Stimulated activated memory B cell treated with anti-CD40 and anti-IgM and Interleukin-4, amounts not matched to agents 10 μg/mL and 1 μg/mL and 100 μg/mL, for 72 hours (primary cell): ENCODE results near the gene DNAJA1.

Experiments used
- ATAC-seq: fragments of 150-1000 bp; cut with Tn5 transposase; 2 replicates; pipeline ENCODE4 v1.10.0; 2021
- H3K27ac Mint-ChIP-seq: one replicate; pipeline ENCODE4 v1.8.0; 2022; ENCODE audit warnings: mild to moderate bottlenecking, mixed read lengths
- H3K27me3 Mint-ChIP-seq: one replicate; pipeline ENCODE4 v1.8.0; 2022; ENCODE audit warnings: mixed read lengths
- H3K36me3 Mint-ChIP-seq: one replicate; pipeline ENCODE4 v1.8.0; 2022; ENCODE audit warnings: mixed read lengths
- H3K4me1 Mint-ChIP-seq: one replicate; pipeline ENCODE4 v1.8.0; 2022; ENCODE audit warnings: mixed read lengths
- H3K4me3 Mint-ChIP-seq: one replicate; pipeline ENCODE4 v1.8.0; 2022; ENCODE audit warnings: mild to moderate bottlenecking, moderate library complexity, mixed read lengths
- H3K9me3 Mint-ChIP-seq: one replicate; pipeline ENCODE4 v1.8.0; 2022; ENCODE audit warnings: mixed read lengths

Gene DNAJA1

DNA sequence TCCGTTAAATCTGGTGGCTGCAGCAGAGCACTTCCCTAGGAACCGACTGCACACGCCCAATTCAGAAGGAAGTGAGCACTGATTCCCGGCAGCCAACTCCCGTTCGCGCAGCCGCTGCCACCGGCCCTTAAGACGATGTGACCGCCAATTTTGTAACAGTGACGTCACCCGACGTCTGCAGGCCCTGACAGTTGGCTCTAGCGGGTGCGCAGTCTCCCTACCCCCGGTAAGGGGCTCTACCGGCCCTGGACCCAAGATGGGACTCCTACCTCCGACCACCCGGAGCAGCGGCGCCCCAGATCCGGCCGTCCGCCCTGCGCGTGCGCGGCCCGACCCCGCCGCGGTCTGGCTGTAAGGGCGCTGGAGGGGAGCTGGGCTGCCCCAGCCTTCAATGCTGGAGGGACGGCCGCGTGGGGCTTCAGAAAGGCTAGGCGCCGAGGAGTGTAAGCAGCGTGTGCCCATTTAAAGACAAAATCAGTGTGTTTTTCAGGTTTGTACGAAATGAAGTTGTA, 19.1 kb downstream of the DNAJA1 start:
- no peaks in the 10 kb centered on the region for H3K27me3 Mint-ChIP-seq
- H3K4me3 Mint-ChIP-seq: peak overlapping the region; percentile 77
- H3K9me3 Mint-ChIP-seq: no peaks in the 10 kb centered on the region
- ATAC-seq: peak; percentile 90
- H3K27ac Mint-ChIP-seq: peak overlapping the region; percentile 72
- H3K36me3 Mint-ChIP-seq: peaks cover 27% of the 10 kb centered on the region
- H3K4me1 Mint-ChIP-seq: peaks cover 18% of the 10 kb centered on the region

DNA sequence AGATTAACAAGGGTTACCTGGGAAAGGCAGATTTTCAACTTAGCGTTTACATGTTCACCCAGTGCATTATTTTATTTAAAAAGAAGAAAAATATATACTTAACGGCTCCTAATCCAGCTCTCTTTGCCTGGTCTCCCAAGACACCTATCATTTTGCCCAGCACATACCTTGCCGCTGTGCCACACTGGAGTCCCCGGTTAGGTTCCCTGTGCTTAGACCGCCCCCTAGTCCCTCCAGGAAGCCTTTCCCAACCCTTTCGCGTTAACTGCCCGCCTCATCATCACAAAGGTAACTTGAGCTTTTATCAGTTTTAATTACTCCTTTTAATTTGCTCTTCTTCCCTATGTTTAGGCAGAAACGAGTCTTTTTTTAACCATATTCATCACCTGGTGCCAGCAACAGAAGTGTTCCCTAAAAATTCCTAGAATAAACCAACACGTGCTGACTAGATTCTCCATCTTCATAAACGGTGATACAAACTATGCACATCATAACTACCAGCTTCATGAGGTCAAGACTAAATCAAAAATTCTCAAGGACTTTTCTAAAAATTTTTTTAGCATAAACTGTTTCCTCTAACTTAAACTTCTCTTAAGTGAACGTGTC, 19.7 kb downstream of the DNAJA1 start:
- peaks cover 32% of the 10 kb centered on the region for H3K36me3 Mint-ChIP-seq
- peak overlapping the region; percentile 77 for H3K4me3 Mint-ChIP-seq
- H3K27ac Mint-ChIP-seq: peak overlapping the region; percentile 72
- no peaks in the 10 kb centered on the region for H3K9me3 Mint-ChIP-seq
- ATAC-seq: no peak
- H3K27me3 Mint-ChIP-seq: no peaks in the 10 kb centered on the region
- peaks cover 22% of the 10 kb centered on the region for H3K4me1 Mint-ChIP-seq

GRCh38 chr9:33046061-33046460, 21.0 kb downstream of the DNAJA1 start:
- ATAC-seq: no peak
- Mint-ChIP-seq H3K9me3 (peaks cover under 1% of the 10 kb centered on the region), H3K36me3 (peaks cover 39% of the 10 kb centered on the region), H3K27me3 (no peaks in the 10 kb centered on the region), H3K4me3 (no peak overlapping the region), H3K4me1 (peaks cover 25% of the 10 kb centered on the region), H3K27ac (no peak overlapping the region)

- H3K27ac Mint-ChIP-seq: no peak overlapping the region
- peaks cover 4% of the 10 kb centered on the region for H3K9me3 Mint-ChIP-seq
- H3K27me3 Mint-ChIP-seq: no peaks in the 10 kb centered on the region
- peaks cover 31% of the 10 kb centered on the region for H3K4me1 Mint-ChIP-seq
- ATAC-seq: no peak
- peaks cover 46% of the 10 kb centered on the region for H3K36me3 Mint-ChIP-seq
- H3K4me3 Mint-ChIP-seq: no peak overlapping the region
These were observed 23.0 kb downstream of the DNAJA1 start for GRCh38 chr9:33048054-33048465.

GRCh38 chr9:33049680-33050361, 24.7 kb downstream of the DNAJA1 start:
- no peak for ATAC-seq
- Mint-ChIP-seq H3K36me3 (peaks cover 46% of the 10 kb centered on the region), H3K27me3 (no peaks in the 10 kb centered on the region), H3K9me3 (peaks cover 4% of the 10 kb centered on the region), H3K4me1 (peaks cover 16% of the 10 kb centered on the region), H3K4me3 (no peak overlapping the region), H3K27ac (no peak overlapping the region)

- ATAC-seq: no peak
- Mint-ChIP-seq H3K27ac (peak overlapping the region; percentile 41), H3K4me1 (peaks cover 13% of the 10 kb centered on the region), H3K27me3 (no peaks in the 10 kb centered on the region), H3K9me3 (peaks cover 4% of the 10 kb centered on the region), H3K36me3 (peaks cover 42% of the 10 kb centered on the region), H3K4me3 (no peak overlapping the region)
These were observed 26.1 kb downstream of the DNAJA1 start for GRCh38 chr9:33051144-33051543.

- peak overlapping the region; percentile 37 for H3K4me3 Mint-ChIP-seq
- H3K27me3 Mint-ChIP-seq: no peaks in the 10 kb centered on the region
- H3K36me3 Mint-ChIP-seq: peaks cover 45% of the 10 kb centered on the region
- no peaks in the 10 kb centered on the region for H3K9me3 Mint-ChIP-seq
- peaks cover 22% of the 10 kb centered on the region for H3K4me1 Mint-ChIP-seq
- peak overlapping the region; percentile 66 for H3K27ac Mint-ChIP-seq
- ATAC-seq: peak; percentile 81
These were observed 40.3 kb downstream of the DNAJA1 start for GRCh38 chr9:33065157-33066076.

GRCh38 chr9:33068991-33069390, 43.9 kb downstream of the DNAJA1 start:
- Mint-ChIP-seq H3K4me1 (peaks cover 38% of the 10 kb centered on the region), H3K27ac (no peak overlapping the region), H3K9me3 (no peaks in the 10 kb centered on the region), H3K4me3 (no peak overlapping the region), H3K36me3 (peaks cover 62% of the 10 kb centered on the region), H3K27me3 (no peaks in the 10 kb centered on the region)
- no peak for ATAC-seq

DNA sequence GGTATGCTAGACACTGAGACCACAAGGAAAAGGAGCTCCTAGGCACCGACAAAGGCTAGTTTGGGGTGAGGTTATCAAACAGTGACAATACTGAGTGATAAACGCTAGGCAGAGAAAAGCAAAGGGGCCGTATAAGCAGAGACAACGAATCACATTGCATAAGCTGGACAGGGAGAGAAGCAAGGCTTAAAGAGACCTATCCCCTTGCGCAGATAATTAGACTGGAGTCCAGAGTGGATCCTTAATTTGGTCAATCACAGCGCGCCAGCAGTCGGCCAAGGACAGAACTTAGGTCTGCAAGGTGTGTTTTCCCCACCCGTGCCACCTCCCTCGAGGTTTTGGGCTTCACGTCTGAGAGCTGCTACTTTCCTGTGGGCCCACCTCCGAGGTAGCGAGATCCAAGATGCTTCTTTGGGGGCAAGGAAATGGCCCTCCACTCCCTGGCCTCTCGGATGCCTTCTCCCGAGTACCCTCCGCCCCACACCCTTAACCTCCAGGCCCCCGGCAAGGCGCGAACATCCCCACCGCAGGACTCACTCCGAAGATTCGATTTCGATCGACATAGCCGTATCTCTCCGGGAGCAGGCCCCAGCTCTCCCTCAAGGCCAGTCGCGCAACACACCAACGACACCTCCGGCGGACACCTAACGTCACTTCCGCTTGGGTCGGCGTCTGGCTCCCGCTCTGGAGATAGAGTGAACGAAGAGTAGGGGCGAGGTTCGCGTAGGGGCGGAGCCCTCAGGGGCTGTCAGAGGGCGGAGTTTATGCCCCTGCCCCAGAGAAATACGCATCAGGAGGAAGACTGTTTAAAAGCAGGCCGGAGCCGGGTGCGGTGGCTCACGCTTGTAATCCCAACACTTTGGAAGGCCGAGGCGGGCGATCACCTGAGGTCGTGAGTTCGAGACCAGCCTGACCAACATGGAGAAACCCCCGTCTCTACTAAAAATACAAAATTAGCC, 51.3 kb downstream of the DNAJA1 start, which contains the start of gene SMU1:
SMU1 (minus strand) TSS at position 629 of the 959 bp plus-strand sequence; CDS start at position 563, 66 bp downstream.
- peaks cover 19% of the 10 kb centered on the region for H3K36me3 Mint-ChIP-seq
- H3K9me3 Mint-ChIP-seq: no peaks in the 10 kb centered on the region
- peak; percentile 100 for ATAC-seq
- H3K4me3 Mint-ChIP-seq: peak within 1 kb of the TSS; percentile 82
- peaks cover 36% of the 10 kb centered on the region for H3K4me1 Mint-ChIP-seq
- no peaks in the 10 kb centered on the region for H3K27me3 Mint-ChIP-seq
- H3K27ac Mint-ChIP-seq: peak within 1 kb of the TSS; percentile 88

GRCh38 chr9:33080534-33080933, 55.5 kb downstream of the DNAJA1 start:
- peaks cover 45% of the 10 kb centered on the region for H3K4me1 Mint-ChIP-seq
- no peak overlapping the region for H3K4me3 Mint-ChIP-seq
- H3K27ac Mint-ChIP-seq: no peak overlapping the region
- H3K9me3 Mint-ChIP-seq: no peaks in the 10 kb centered on the region
- ATAC-seq: no peak
- H3K27me3 Mint-ChIP-seq: no peaks in the 10 kb centered on the region
- no peaks in the 10 kb centered on the region for H3K36me3 Mint-ChIP-seq

- H3K36me3 Mint-ChIP-seq: no peaks in the 10 kb centered on the region
- H3K27me3 Mint-ChIP-seq: no peaks in the 10 kb centered on the region
- H3K4me1 Mint-ChIP-seq: peaks cover 40% of the 10 kb centered on the region
- peak; percentile 52 for ATAC-seq
- no peak overlapping the region for H3K27ac Mint-ChIP-seq
- no peaks in the 10 kb centered on the region for H3K9me3 Mint-ChIP-seq
- H3K4me3 Mint-ChIP-seq: no peak overlapping the region
These were observed 56.2 kb downstream of the DNAJA1 start for GRCh38 chr9:33081128-33081851.

- ATAC-seq: no peak
- no peaks in the 10 kb centered on the region for H3K27me3 Mint-ChIP-seq
- no peaks in the 10 kb centered on the region for H3K36me3 Mint-ChIP-seq
- no peak overlapping the region for H3K27ac Mint-ChIP-seq
- H3K9me3 Mint-ChIP-seq: no peaks in the 10 kb centered on the region
- peak overlapping the region; percentile 14 for H3K4me3 Mint-ChIP-seq
- peaks cover 35% of the 10 kb centered on the region for H3K4me1 Mint-ChIP-seq
These were observed 57.1 kb downstream of the DNAJA1 start for GRCh38 chr9:33082128-33082527.

DNA sequence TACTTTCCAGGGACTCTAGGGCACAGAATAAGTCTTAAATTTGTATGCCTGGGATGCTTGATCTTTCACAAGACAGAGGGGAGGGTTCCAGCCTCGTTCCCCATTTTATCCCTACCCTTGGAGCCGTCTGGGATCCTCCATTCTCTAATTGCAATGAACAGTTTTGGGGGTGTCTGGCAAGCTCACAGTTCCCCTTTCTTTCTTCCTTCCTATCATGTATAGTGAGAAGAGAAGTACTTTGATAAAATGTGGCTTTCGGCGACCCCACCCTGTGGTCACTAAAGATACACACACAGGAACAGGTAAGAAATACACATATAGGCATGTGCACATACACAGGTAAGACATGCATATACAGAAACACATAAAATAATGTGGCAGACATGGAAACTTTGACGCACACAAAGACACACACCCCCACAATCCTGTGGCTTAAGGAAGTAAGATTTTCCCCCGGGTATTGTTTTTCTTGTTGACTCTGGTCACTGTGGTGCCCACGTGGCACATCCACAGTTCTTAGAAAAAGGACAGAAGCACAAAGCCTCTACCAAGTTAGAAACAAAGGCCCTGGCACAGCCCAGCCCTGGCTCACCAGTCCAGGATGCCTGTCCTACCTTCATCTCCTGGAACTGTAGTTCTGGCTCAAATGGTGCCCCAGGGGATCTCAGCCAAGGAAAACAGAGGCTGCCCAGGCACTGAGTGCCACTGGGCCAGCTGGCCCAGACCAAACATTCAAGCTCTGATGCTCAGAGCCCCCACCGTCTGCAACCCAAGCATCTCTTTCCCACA, 57.7 kb downstream of the DNAJA1 start:
- ATAC-seq: peak; percentile 89
- Mint-ChIP-seq H3K36me3 (no peaks in the 10 kb centered on the region), H3K4me1 (peaks cover 31% of the 10 kb centered on the region), H3K27me3 (no peaks in the 10 kb centered on the region), H3K9me3 (no peaks in the 10 kb centered on the region), H3K27ac (no peak overlapping the region), H3K4me3 (peak overlapping the region; percentile 14)
